Measurements from ENCODE around the gene AQP12A.
"Not testable (repeated sequence)": the region's sequence is repeated elsewhere in the genome, so short reads cannot be mapped to it uniquely, and the experiment has no call there.

The AQP12A gene

GRCh38 chr2:240688553-240688919, 3.1 kb upstream of the AQP12A start:
- no peak for DNase-seq (ENCODE audit: low read depth)

DNA sequence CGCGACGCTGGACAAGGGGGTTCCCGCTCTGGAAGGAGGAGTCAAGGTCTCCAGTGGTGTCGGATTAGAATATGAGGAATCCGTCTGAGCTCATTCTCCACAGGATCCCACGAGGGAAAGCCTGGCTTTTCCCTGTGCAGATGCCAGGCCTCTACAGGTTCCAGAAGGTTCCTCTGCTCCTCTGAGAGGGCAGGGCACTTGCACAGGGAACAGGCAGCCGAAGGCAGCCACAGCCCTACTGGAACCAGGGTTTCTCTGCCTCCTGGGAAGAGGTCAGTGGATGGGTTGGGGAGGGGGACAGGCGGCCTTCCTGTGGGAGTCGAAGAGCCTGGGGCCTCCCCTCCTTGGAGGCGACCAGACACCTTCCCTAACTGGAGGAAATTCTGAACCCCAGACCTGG, 1.7 kb upstream of the AQP12A start:
- DNase-seq (ENCODE audit: low read depth) = no peak

- not testable (repeated sequence) for DNase-seq (ENCODE audit: low read depth)
These were observed 1.1 kb upstream of the AQP12A start for GRCh38 chr2:240690421-240691074.

DNA sequence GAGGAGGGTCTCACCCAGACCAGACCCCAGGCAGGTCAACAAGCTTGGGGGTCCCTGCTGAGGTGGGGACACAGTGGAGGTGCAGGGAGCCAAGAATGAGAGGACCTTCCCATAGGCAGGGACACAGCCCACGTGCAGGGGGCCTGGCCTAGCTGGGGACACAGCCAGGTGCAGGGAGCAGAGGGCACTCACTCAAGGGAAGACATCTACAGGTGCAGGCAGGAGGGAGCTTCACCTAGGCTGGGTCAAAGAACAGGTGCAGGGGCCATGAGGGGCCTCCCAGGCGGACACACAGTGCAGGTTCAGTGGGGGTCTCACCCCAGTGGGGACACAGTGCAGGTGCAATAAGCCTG, 615 bp upstream of the AQP12A start:
- DNase-seq (ENCODE audit: low read depth) = not testable (repeated sequence)

- not testable (repeated sequence) for DNase-seq (ENCODE audit: low read depth)
These were observed 1.2 kb downstream of the AQP12A start for GRCh38 chr2:240692583-240693561.

DNA sequence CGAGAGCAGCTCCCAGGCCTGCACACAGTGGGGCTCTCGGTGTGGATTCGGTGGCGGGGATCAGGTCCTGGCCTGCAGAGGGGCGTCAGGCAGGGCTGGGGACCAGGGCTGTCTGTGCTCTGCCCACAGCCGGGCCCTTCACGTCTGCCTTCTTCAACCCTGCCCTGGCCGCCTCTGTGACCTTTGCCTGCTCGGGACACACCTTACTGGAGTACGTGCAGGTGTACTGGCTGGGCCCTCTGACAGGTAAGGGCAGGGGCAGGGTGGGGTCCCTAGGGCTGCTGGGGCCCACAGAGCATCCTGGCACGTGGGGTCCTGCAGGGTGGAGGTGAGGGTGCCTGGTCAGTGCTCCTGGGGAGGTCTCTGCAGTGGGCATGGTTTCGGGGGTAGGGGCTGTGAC, 2.6 kb downstream of the AQP12A start:
- DNase-seq (ENCODE audit: low read depth) = not testable (repeated sequence)

GRCh38 chr2:240695593-240695992, 3.9 kb downstream of the AQP12A start:
- DNase-seq (ENCODE audit: low read depth) = not testable (repeated sequence)

DNA sequence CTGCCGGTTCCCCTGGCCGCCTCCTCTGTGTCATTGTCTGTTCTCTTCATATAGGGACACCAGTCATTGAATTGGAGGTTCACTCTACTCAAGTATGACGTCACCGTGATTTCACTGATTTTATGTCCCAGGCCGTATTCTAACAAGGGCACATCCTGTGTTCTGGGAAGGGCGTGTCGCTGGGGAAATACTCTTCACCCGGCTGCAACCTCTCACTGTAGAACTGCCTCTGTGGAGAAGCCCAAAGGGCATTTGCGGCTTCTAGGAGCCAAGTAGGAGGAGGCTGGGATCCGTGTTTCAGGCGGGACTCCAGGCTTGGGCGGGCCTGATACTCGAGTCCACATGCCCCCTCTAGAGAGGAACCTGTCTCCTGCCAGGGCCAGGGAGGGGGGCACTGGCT, 4.8 kb downstream of the AQP12A start:
- DNase-seq (ENCODE audit: low read depth) = not testable (repeated sequence)

GRCh38 chr2:240698852-240699561, 7.3 kb downstream of the AQP12A start:
- DNase-seq (ENCODE audit: low read depth) = not testable (repeated sequence)

DNA sequence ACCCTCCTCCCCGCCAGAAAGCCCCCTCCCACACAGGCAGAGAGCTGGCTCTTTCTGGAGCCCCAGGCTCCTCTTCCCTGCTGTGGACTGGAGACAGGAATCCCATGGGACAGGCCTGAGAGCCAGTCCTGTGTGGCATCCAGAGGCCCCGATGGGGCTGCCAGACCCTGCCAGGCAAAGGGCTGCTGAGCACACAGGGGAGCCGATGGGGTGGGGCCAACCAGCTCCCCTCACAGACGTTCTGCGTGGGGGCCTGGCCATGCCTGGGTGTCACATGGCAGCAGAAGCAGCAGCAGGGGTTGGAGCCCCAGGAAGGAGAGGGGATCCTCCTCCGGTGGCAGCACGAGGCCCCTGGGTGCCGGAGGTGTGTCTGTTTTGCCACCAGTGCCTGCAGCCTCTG, 8.2 kb downstream of the AQP12A start:
- not testable (repeated sequence) for DNase-seq (ENCODE audit: low read depth)

- DNase-seq (ENCODE audit: low read depth) = not testable (repeated sequence)
These were observed 8.9 kb downstream of the AQP12A start for GRCh38 chr2:240700616-240701015.

DNA sequence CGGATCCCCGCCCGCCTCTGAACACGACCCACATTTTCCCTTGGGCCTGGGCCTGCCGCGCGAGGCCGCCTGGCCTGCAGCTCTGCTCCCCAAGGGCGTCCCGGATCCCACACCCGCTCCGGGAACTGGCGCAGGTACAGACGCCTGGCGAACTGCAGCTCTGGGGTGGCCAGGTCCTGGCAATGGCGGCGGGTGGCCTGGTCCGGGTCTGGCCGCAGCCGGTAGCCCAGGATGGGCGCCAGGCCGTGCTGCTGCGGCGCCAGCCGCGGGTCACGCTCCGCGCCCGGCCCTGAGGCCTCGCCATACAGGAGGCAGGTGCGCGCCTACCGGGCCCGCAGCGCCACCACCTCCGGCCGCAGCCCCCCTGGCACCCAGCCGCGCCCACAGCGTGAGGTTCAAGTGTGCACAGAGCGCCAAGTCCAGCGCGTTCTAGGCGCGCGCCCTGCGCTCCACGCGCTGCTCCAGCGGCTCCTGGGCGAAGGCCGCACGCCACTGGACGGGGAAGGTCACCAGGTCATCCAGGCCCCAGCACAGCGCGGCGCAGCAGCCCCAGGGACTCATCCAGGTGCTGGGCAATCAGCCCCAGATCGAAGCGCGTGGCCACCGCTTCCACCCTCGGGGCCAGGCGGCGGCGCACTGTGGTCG, 9.5 kb downstream of the AQP12A start:
- DNase-seq (ENCODE audit: low read depth) = no peak

- DNase-seq (ENCODE audit: low read depth) = no peak
These were observed 10.3 kb downstream of the AQP12A start for GRCh38 chr2:240701736-240702639.

DNA sequence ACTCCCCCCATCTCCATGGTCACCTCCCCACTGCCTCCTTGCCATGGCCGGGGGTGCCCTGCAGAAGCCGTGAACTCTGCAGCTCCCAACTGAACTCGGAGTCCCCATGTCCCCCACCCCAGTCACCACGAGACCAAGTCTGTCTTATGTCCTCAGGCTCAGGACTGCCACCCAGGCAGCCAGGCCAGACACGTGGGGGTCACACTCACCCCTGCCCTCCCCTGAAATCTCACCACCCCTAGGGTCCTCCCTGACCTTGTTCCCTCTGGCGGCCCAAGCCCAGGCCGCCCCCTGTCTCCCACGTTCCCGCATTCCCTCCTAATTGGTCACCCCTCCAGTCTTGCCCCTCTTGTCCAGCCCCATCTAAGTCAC, 11.0 kb downstream of the AQP12A start:
- no peak for DNase-seq (ENCODE audit: low read depth)

- DNase-seq (ENCODE audit: low read depth) = no peak
These were observed 12.0 kb downstream of the AQP12A start for GRCh38 chr2:240703417-240704341.

DNA sequence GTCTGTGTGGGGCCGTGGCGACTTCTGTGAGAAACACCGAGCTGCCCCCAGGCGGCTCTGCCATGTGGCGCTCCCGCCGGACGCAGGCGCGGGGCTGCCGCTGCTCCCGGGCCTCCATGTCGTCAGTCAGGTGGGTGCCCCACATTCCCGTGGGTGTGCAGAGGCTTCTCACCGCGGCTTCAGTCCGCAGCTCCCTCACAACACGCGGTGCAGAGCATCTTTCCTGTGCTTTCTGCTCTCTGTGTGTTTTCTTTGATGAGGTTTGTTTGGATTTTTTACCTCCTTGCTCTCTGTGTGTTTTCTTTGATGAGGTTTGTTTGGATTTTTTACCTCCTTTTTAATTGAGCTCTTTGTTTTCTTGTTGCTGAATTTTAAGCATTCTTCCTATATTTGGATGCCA, 13.0 kb downstream of the AQP12A start:
- no peak for DNase-seq (ENCODE audit: low read depth)

GRCh38 chr2:240705204-240705791, 13.6 kb downstream of the AQP12A start:
- no peak for DNase-seq (ENCODE audit: low read depth)

- DNase-seq (ENCODE audit: low read depth) = no peak
These were observed 15.5 kb downstream of the AQP12A start for GRCh38 chr2:240707043-240707756.

- DNase-seq (ENCODE audit: low read depth) = no peak
These were observed 16.2 kb downstream of the AQP12A start for GRCh38 chr2:240707821-240708220.

Data from stimulated activated CD8-positive, alpha-beta memory T cell treated with anti-CD3 and anti-CD28 coated beads, Interleukin-7, amount 100 ng/mL, for 24 hours (primary cell).